GM18520 (cell line): ENCODE results near the gene NFIX.

Experiments used
- ATAC-seq: cut with Tn5 transposase; IDR thresholded peaks from one replicate; pipeline ENCODE4 v1.9.1; 2021; ENCODE audit not compliant: unreplicated experiment

NFIX gene

DNA sequence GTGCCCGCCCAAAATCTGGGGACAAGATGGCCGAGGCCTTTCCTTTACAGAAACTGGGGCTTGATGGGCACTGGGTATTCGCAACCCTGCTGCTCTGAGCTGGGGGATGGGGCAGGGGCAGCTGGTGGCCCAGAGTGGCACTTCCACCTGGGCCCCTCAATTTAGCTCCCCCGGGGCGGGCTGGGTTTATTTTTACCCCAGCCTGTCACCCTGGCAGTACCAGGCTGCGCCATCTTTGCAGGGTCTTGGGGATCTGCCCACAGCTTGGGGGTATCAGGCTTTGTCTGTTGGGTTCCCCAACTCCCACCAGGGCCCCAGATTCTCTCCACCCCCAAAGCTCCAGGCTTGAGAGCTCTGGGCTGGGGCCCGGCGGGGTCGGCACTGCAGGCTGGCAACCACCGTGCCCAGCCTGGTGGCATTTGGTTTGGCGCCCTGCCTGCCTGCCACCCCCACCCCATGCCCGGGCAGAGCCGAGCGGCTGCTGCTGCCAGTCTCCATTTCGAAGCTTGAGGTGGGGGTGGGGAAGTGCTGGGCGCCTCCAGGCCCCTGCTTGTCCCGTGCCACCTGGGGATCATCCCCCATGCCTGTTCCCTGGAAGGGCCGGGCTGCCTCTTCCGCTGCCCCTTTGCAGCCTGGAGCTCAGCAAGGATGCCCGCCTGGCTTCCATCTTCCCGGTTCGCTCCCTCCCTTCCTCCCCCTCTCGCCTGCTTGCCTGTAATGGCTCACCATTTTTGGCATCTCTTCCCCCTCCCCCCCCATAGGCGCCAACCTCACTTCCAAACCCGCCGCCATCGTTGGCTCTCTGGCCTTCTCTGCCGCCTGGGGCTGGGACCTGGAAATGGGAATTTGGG is 11.4 kb downstream of the NFIX start:
- no peak for ATAC-seq

DNA sequence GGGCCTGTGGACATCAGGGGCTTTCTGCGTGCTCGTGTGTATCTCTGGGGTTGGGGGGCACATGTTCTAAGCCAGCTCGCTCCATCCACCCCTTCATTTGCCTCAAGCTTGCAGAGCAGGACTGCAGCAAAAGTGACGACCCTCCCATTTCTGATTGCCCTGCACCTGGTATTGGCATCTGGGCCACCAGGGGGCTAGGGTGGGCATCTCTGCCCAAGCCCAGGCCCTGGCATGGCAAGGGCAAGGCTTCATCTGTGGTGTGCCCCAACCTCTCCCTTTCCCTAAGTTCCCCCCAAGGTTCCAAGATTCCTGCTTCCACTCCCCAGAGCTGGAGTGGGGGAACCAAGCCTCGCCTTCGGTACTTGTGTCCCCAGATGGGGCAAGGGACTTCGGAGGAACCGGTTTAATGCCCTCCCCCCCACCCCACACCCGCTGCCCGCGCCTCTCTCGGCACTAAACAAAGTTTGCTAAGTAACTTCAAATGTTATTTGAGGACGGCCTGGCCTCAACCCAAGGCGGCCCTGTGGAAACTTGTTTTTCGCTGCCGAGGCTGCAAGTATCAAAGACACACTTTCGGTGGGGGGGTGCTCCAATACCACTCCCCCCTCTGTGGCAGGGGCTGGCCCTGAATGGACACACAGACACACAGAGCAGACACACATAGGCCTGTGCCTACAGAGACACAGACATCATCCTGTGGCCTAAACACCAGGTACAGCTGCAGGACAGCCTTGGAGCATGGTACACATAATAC is 12.2 kb downstream of the NFIX start:
- no peak for ATAC-seq

DNA sequence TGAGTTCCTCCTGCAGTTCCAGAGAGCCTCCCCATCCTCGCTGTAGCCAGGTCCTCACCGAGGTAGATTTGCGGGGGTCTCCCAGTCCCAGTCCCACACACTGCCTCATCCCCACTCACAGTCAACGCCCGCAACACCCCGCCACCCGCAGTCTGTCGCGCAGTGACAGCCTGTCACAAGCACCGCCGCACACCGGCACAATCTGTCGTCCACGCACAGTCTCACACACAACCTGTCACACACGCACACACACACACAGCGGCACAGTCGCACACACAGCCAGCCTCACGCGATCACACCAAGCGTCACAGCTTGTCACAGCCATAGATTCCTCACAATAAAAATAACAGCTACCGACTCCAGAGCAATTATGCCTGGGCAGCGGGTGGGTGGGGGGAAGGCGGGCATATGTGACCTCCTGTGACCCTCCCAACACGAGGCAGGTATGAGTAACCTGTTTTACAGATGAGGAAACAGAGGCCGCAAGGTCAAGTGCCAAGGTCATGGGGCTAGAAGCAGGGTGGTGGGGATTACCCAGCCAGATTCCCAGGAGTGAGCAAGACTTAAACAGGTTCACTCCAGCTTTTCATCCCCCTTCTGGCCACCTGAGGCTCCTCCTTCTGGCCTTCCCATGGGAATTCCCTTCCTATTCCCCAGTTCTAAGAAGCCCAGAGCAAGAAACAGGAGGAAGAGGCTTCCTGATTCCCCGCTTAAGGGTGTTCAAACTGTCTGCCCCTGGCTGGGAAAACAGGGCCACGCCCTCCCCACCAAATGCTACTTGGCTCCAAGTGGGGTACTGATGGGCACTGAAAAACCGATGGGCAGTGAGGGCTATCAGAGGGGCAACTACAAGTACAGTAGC is 13.9 kb downstream of the NFIX start:
- ATAC-seq = no peak

DNA sequence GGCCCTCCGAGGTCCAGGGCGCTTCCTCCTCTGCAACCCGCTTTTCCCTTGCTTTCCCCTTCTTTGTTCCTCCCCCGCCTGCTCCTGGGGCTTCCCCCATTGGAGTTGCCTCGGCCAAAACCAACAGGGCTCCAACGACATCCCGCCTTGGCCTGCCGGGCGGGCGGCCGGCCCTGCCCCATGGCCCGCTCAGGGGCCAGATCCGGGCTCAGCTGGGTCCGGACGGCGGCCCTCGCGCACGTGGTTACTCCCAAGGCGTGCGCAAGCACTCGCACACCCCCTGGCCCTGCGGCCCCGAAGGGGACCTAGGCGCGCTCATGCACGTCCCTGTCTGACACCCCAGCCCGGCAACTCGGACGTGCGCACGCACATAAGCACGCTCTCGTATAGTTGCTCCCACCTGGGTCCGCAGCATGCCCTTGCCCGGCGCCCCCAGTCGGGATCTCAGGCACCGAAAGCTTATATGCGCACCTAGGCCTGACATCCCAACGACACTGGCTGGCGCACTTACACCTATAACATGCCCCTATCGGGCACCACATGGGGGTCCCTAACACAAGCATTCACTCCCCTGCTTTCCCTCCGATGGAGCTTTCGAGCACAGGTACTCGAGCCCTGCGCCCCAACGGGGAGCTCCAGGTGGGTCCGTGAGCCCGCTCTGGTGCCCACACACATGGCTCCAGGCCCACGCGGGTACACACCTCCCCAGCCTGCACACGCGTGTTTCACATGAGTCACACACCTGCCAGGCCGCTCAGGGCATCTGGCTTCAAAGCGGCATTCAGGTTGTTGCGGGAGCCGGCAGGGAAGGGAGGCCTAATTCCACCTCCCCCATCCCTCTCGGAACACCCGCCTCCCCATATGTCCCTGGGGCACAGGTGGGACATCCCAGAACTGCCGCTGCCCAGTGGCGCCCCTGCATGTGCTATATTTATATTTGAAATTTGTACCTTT is 15.0 kb downstream of the NFIX start:
- no peak for ATAC-seq

DNA sequence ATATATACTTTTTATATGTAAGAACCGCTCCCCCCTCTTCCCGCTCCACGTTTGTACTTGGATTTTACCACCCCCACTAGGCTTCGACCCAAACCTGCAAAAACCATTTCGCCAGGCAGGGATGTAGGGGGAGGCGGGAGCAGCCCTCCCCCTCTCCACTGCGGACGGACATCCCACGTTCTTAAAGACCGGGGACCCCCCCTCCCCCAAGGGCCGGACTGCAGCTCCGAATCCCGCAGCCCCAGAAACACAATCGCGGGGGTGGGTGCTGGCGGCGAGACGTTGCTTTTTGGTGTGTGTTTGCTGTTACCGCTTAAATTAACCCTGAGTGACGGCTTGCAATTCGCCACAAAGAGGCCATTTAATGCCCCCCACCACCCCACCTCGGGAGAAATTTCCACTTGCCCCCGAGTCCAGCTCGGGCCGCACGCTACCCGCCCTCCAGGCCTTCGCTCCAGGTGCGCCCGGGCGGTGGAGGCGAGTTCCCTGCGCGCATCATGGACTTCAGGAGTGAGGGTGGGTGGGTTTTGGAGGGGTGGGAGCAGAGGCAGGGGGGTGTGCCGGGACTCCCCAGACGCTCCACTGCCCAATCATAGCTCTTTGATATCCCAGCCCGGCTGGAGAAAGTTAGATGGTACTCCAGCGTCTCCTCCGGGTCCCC is 15.8 kb downstream of the NFIX start:
- ATAC-seq = no peak

DNA sequence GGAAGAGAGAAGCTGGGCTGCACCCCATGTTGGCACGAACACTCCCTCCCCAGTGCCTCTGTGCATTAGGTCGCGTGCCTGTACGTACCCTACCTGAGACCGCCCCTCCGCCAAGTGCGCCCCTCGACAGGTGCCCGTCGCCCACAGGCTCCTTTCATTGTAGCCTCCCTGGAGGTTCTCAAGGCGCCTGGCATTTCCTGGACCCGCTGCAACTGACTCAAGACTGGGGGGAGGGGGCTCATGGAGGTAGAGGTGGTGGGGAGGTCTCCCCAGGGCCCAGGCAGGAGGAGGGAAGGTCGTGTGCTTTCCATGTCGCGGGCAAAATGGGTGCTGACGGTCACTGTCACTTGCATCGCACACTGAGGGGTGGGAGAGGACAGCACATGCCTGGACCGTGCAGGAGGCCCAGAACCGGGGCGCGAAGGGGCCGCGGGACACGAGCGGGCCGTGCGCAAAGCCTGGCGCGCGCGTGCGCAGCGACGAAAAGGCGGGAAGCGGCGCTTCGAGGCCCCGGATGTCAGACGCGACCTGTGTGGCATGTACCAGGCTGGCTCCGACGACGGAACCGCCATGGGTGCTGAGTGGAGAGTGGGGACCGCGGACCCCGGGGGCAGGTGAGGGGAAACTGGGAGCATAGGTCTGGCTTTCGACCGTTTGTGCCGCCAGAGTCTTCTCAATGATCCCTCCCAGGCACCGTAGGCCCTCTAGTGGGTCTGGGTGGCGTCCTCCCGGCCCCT is 16.5 kb downstream of the NFIX start:
- ATAC-seq = no peak

DNA sequence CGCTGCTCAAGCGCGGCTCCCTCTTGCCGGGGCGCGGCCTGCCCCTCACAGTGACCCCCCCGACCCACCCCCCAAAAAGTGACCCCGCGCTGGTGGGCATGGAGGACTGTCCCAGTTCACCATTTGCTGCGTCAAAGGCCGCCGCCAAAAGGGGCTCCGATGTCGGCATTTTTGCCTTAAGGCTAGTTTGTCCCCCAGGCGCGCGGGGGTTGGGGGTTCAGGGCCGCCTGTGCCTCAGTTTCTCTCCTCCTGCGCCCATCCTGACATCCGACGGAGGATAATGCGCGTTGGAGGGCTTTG is 17.1 kb downstream of the NFIX start:
- no peak for ATAC-seq

DNA sequence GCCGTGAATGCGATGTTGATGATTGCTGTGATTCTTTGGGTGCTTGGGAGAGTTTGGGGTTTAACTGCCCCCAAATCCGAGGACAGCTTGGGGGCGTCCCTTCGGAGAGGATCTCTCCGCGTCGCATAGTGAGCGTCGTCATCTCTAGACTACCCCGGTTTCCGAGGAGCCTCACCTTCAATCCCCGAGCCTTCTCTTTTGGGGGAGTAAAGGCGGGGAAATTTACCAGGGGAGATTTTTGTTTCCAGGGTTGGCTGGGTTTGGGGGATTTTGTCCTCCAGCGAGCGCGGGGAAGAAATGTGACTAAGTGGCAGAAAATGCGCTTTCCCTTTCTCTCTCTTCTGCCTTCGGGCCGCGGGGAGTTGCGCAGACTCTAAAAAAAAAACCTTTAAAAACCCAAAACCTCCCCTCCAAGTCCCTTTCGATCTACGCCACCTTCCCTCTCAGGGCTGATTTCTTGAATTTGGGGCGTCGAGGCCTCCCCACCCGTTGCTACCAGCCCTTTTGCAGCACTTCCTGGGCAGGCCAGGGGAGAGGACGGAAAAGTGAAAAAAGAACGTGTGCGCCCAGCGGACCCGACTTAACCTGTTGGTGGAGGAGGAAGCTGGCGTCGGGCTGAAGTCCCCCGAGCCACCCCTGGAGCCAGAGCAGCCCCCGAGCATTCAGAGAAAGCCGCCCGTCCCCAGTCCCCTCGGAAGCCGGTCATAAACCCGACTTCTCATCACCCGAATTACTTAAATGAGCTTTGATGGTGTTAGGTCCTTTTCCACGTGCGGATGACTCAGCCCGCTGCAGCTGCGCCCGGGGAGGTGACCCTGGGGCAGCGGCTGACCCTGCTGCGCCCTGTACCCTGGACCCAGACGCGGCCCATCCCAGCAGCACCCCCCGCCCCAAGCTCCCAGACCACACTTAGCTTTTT is 17.7 kb downstream of the NFIX start:
- no peak for ATAC-seq

DNA sequence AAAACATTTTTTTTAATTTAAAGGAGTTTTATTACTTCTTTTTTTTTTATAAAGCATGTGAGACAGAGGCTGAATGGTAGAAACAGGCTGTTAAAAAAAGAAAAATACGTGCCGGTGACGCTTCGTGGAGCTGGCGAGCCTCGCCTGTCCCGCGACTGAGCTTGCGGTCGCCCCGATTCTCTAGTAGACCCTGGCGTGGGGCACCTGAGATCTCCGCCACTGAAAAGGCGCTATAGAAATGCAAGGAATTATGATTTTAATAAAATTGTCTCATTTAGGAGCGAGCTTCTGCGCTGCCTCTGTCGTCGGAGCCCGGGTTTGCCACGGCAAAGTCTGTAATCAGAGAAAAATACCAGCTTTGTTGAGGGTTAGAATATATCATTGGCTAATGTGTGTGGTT is 18.4 kb downstream of the NFIX start:
- ATAC-seq = no peak

DNA sequence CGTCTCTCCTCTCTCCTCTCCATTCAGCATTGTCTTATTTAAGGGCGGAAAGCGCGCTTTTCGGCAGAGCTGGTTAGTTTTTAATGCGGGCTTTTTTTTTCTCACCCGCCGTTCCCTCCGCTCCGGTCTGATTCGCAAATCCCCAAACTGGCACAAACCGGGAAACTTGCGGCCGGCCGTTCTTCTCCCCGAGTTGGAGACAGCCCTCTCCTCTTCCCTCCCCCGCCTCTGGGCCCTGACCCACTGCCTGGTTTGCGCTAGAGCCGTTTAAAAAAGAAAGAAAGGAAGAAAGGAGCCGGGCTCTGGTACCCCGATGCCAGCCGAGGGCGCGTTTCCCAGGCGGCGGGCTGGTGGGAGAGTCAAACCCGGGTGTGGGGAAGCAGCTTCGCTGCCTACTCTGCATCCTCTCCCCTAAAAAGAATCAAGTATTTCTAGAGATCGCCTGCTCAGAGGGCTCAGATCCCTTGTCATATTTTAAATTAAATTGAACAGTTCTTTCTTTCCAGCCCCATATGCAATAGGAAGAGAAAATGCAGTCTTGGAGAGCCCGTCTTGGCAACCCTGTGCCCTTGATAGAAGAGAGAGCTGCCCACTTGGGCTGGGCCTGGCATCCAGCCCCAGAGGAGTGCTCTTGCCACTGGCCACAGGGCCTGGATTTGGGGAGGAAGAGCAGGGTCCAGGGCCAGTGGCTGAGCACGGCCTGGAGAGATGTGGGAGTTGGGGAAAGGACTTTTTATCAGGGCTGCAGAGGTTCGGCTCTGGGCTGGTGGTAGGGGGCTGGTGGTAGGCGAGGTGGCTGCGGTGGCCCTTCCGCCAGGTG is 19.0 kb downstream of the NFIX start:
- no peak for ATAC-seq

DNA sequence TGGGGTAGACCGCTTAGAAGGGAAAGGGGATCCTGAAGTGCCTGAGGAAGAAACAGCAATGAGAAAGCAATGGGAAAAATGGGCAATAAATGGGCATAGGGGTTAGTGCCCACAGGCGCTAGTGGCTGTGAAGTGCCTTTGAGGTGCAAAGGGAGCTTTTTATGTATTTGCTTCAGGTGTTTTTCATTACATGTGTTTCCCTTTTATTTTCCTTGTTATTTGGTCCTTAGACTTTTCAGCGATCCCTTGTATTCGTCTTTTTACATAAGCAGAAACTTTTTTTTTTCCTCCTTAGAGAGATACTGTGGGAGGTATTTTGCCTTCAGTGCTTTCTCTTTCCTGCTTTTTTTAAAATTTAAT is 19.6 kb downstream of the NFIX start:
- ATAC-seq = no peak

DNA sequence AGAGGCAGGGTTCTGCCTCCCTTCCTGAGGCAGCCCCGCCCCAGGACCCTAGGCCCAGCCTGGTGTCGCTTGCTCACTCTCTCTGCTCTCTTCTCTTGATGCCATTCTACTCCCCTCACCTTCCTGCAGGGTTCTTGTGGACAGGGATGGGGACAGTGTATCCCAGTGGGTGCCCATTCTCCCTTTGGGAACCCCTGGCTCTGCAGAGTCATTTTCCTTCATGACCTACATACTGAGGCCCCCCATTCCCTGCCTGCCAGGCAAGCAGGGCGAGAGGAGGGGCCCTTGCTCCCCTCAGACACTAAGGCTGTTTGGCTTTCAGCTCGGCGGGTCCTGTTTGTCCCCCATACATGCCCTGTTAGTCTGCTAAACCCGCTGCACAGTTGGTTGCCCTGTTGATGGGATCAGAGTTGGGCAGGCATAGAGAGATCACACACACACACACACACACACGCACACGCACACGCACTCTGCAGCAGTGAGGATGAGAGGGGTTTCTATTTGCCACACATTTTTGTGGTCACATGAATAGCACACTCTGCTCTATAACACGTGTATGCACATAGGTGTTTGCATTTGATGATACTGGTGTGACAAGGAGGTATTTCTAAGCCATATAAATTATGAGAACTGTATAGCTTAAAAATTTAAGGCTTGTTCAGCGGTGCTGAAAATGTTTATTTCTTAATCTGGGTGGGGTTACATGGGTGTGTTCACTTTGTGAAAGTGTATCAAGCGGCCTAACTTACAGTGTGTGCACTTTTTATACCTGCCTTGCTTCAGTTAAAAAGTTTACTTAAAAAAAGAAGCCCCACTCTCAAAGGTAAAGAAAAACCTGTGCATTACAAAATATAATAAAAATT is 20.3 kb downstream of the NFIX start:
- no peak for ATAC-seq

DNA sequence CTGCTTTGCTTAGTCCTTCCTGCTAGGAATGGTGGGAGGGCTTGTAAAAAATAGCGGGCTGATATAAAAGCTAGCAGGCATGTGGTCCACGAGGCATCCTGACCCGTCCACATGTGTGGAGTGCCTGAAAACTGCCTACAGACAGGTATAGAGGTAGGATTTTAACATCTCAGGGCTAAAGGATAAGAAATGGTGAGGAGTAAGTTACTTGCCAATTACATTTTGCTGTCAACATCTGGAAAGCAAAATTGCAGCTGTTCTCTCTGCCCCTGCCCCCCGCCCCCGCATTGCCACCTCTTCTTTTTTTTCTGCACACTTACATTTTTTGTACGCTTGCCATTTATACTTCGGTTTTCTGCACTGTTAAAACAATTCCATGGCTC is 21.0 kb downstream of the NFIX start:
- ATAC-seq = no peak

DNA sequence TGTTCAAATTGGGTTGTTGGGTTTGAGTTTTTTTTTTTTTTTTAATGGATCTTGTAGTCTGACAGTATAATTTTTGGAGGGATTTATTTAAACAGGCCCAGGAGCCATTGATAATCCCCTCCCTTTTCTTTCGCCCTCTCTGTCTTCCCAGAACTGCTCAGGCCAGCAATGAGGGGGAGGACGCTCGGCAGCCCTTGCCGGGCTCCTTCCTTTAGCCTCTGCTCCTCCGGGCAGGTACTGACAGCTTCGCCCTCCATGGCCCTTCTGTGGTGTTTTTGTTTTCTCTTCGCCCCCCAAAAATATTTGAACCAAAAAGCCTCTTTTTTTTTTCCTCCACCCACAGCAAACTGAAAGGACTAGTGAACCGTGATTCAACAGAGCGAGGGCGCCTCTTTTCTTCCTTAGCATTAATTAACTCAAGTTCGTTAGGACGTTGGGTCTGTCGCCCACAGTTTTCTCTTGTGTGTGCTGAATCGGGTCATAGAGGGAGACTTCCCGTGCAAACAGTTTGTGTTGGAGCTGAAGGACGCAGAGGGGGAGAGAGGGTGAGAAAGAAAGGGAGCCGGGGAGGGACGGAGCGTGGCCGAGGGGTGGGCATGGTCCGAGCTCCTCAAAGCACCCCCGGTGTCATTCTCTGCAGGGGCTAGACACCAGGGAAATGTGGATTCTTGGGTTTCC is 21.5 kb downstream of the NFIX start:
- no peak for ATAC-seq

DNA sequence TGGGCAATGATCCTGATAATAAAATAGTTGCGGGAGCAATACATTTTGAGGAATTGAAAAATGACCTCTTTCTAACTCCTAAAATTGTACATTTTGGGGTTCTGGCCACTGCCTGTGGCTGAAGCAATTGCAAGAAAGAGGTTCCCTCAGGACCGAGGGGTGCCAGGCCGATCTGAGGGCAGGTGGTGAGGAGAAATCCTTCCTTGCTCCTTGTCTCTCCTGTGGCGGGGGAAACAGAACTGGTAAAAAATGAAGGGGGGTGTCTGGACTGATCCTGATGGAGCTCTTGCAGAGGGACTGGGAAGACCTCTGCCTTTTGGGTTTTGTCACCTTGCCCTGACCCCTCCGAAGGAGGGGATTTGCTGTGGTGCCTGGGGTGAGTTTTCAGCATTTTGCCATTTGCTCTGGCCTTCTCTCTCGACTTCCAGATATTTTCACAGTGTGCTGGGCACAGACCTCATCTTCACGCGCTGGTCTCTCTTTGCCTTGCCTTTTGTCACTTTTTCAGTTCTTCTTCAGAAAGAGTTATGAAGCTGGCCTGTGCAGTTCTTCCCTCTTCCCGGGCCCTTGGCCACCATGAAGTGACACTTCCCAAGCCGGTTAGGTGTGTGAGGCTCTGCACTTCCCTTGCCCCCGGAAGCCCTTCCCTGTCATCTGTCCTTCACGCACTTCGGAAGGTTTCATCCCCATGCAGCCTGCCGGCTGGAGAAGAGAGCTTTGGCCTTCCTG is 22.2 kb downstream of the NFIX start:
- no peak for ATAC-seq
